NCI-H2196 treated with DMSO at 0.1 percent for 48 hours (cell line): Measurements from ENCODE around the gene PSMF1.
"Not testable (repeated sequence)": the region's sequence is repeated elsewhere in the genome, so short reads cannot be mapped to it uniquely, and the experiment has no call there.

Experiments used
- DNase-seq: peaks from one replicate; lab custom pipeline; 2025; ENCODE audit not compliant: unreplicated experiment; lab: John Stamatoyannopoulos, UW

PSMF1 gene

DNA sequence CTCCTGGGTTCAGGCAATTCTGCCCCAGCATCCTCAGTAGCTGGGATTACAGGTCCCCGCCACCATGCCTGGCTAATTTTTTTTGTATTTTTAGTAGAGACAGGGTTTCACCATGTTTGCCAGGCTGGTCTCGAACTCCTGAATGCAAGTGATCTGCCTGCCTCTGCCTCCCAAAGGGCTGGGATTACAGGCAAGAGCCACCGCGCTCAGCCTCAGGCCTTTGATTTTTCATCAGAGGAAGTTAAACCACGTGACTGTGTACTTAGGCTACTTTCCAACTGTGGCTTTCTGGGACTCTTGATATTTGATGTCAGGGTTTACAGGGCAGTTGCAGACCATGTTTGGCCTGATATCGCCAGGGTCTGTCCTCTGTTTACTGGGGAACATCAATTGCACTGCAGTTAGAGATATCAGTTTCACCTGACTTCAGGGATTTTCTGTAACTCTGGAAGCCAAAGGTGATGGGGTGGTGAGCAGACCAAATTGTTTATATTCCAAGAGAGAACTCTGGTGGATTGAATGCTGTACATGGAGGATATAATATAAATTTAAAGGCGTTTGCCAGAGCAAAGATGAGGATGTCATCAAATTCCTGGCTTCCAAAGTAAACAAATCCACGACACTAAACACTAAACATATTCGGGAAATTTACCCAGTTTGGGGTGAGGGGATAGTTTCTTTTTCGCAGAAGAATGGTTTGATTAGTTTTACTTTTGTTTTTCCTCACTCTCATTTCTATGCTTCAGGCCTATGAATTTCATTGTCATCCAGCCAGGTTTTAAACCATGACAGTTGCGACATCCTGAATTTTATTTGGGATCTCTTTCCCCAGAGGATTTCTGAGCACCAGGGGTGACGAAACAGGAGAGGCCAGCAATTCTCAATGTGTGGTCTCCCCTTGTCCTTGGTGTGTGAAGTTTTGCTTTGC lies 4.2 kb downstream of the PSMF1 start:
- peak; percentile 82 for DNase-seq

DNA sequence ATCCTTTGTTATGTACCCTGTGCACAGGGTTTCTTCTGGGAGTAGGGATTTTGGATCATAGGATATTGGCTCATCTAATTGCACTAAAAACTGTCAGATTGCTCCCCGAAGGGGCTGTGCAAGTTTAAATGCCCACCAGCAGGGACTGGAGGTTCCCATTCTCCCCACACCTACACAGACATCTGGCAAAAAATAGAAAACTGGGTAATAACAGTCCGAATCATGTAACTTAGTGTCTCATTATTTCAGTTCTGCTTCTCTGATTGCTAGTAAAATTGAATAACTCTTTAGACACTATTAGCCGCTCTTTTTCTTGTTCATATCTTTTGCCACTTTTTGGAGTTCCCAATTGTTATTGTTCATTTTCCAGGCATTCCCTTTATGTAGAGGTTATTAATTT lies 5.3 kb downstream of the PSMF1 start:
- DNase-seq: no peak

DNA sequence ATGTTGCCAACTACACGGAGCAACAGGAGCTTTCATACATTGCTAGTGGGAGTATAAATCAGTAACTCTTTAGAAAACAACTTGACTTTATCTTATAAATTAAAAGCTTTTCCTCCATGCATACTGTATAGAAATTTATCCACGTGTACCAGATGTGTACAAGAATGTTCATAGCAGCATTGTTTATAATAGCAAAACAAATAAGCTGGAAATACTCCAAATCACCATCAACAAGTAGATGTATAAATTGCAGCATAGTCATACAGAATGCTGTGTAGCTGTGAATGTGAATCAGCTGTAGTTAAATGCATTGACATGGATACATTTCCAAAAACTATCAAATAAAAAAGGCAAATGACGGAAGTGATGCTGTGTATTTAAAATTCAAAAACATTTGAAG lies 6.0 kb downstream of the PSMF1 start:
- DNase-seq: no peak

DNA sequence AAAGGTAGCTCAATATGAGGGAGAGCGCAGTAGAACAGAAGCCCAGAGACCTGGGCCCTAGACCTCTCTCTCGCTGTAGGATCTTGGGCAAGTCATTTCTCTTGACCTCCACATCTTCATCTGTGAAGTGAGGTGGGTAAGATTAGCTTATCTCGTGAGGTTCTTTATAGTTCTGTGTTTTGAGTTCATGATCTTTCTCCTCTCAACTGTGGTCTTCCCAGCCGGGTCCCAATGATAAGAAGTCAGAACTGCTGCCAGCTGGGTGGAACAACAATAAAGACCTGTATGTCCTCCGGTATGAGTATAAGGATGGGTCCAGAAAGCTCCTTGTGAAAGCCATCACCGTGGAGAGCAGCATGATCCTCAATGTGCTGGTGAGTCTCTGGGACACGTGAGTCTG lies 6.9 kb downstream of the PSMF1 start:
- no peak for DNase-seq

DNA sequence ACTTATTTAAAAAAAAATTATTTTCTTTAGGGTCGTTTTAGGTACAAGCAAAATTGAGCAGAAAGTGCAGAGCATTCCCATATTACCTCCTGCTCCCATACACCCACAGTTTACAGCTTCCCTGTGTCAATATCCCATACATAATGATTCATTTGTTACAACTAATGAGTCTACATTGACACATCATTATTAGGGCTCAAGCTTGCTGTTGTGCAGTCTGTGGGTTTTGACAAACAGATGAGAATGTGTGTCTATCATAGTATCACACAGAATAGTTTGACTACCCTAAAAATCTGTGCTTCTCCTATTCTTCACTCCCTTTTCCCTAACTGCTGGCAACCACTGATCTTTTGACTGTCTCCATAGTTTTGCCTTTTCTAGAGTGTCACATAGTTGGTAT lies 9.4 kb downstream of the PSMF1 start:
- DNase-seq: no peak

DNA sequence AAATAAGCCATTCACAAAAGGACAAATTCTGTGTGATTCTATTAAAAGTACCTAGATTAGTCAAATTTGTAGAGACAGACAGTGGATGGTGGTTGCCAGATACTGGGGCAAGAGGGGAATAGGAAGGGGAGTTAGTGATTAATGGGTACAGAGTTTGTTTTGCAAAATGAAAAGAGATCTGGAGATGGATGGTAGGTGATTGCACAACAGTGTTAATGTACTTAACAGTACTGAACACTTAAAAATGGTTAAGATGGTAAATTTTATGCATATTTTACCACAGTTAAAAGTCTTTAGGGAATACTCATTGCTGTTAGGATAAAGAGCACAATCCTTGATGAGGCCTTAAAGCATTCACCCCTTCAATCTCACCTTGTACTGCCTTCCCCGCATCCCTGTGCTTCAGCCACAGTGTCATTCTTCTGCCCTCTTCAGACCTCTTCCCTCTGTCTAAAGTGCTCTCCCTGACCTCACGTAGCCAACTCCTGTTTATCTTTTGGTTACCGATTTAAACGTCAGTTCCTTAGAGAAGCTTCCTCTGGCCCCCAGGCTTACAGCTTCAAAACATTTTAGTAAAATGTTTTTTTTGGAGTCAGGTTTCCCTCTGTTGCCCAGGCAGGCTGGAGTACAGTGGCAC lies 11.8 kb downstream of the PSMF1 start:
- DNase-seq: no peak

DNA sequence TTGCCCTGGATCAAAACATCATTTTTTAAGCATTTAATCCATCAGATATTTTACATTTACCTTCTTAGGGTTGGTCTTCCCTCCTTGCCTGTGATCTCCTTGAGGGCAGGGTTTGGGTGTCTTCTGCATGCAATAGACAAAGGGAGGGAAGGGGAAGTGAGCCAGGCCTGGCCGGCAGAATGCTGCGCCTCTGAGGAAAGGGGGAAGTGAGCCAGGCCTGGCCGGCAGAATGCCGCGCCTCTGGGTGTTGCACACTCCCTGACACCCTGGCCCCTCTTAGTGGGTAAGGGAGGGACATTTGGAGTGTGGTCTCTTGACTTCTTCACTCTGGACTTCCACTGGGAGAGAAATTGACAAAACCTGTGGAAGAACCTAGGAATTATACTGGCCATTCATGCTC lies 12.4 kb downstream of the PSMF1 start:
- DNase-seq: no peak

DNA sequence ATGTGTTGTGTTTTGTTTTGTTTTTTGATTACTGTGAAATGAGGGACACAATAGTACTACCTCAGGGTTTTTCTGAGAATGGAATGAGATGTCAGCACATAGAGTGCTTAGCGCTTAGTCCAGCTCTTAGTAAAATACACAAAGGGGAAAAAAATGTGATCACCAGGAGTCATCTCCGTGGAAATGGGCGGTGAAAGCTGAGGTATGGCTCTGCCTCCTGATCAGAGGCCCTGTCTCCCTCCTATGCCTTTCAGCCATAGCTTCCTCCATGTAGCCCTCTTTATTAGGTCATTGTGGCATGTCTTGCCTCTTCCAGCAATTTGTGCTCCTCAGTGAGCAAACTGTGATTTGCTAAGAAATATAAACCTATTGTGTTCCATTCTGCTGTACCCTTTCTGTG lies 13.0 kb downstream of the PSMF1 start:
- DNase-seq: no peak

DNA sequence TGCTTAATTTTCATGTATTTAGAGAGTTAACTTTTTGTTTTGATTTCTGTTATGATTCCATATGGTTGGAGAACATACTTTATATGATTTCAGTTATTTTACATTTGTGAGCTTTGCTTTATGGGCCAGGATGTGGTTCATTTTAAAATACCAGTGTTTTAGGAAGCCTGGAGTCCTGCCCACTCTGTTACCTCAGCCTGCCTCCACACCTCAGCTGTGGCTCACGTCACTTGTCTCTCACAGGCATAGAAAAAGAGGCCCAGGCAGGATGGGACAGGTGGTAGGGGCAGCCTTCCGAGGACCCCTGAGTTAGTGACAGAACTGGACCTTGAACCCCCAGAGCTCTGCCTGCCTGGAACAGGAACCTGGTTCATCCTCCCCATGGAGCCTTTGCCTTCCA lies 16.0 kb downstream of the PSMF1 start:
- DNase-seq: no peak

DNA sequence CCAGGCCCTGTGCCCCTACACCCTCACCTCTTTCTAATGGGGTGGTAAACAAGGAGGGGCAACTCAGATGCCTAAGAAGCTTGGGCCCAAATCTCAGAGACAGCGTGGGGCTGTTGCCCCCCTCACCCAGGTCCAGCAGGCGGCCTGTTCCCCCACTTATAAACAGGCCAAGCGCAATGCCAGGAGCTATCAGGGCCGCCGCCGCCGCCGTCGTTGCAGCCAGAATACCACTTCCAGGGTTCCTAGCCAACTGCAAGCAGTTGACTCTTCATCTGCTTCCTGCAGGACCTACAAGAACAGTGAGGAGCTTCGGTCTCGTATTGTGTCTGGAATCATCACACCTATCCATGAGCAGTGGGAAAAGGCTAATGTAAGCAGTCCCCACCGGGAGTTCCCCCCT lies 16.4 kb downstream of the PSMF1 start:
- DNase-seq: no peak

DNA sequence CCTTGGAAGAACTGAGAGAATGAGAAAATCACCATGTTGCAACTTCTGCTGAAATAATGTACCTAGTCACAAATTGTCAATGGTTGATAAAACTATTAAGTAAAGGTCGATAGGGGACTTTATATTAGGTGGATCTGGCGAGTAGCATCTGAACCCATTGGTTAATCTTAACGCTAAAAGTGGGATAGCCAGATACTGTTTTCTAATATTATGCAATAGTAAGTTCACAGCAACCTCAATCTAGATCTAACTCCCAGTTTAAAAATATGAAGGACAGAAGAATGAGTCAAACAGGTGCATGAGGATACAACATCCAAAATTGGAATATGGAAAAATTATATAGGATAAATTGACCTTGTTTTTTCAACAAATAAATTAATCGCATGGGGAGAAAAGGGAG lies 18.8 kb downstream of the PSMF1 start:
- DNase-seq: no peak

DNA sequence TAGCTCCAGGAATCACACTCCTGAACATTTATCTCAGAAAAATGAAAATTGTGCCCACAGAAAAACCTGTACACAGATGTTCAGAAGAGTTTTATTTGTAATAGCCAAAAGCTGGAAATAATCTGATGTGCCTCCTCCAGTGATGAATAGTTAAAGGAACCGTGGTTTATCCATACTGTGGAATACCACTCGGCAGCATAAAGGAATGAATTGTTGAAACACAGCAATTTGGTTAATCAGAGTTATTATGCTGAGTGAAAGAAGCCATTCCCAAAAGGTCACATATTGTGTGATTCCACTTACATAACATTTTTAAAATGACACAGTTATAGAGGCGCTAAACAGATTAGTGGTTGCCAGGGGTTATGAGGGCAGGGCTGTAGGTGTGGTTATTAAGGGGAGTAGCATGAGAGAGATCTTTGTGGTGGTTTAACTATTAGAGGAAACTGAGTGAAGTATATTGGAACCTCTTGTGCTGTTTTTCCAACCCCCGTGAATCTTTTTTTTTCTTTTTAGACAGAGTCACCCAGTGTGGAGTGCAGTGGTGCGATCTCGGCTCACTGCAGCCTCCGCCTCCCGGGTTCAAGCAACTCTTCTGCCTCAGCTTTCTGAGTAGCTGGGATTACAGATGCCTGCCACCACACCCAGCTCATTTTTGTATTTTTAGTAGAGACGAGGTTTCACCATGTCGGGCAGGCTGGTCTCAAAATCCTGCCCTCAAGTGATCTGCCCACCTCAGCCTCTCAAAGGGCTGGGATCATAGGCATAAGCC lies 26.2 kb downstream of the PSMF1 start:
- no peak for DNase-seq

DNA sequence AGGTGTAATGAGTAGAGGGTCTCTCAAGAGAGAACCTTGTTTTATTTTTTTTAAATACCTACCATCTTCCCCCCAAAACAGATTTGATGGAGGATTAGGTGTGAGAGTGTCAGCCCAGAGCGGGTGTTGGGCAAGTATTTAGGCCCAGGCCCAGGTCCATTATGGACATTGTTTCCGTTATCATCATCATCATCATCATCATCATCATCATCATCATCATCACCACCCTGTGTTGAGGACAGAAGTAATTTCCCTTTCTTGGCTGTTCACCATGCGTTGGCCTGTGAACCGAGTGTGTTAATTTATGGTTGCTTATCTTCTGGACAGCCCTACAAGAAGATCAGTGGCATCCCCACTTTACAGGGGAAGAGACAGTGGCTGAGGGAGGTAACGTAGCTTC lies 28.6 kb downstream of the PSMF1 start:
- no peak for DNase-seq

DNA sequence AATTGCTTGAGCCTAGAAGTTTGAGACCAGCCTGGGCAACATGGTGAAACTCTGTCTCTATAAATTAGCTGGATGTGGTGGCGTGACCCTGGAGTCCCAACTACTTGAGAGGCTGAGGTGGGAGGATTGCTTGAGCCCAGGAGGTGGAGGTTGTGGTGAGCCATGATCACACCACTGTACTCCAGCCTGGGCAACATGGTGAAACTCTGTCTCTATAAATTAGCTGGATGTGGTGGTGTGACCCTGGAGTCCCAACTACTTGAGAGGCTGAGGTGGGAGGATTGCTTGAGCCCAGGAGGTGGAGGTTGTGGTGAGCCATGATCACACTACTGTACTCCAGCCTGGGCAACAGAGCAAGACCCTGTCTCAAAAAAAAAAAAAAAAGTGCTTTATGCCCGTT lies 31.4 kb downstream of the PSMF1 start:
- not testable (repeated sequence) for DNase-seq

DNA sequence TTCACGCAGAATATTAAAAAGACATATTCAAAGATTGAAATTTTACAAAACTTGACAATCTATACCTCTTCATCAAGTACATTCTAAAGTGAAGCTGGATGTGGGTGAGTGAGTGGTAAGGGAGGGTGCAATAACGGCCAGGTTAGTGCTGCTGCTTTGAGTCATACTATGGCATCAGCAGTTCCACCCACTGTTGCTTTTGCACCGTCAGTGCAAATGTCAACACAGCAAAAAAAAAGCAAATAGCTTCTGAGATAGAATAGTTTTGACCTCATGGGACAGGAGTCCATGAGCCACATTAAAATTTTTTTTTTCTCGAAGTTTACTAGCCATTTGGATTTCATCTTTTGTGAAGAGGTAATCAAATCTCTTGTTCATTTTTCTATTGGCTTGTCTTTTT lies 31.8 kb downstream of the PSMF1 start:
- DNase-seq: no peak

DNA sequence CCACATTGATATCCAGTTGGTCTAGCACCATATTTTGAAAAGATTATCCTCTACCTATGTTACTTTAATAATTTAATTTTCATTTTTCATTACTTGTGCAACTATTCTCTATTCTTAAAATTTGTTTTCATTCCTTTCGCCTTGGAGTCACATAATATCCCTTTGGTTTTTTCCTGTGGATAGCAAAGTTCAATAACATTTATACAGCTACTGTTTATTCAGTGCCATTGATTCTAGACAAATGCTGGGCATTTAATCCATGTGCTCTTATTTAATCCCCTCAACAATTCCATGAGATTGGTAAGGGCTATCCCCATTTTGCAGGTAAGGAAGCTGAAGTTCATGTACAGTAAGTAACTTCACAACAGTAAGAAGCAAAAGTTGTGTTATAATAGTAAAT lies 32.6 kb downstream of the PSMF1 start:
- DNase-seq: no peak

DNA sequence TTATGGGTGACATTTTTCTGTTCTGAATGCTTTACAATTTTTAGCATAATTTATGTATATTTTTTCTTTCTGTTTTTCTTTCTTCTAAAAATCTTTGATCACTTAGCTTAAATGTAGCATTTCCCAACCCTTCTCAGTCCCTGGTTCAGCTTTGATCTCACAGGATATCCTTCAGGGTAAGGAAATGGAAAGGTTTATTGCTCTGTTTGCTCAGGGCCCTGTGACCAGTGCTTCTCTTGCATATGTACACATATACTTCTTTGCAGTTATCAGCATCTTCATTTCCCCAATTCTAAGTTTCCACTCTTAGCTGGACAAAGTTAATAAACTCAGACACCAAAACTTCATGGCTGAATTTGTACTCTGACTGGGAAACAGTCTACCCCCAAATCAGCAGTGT lies 35.8 kb downstream of the PSMF1 start:
- DNase-seq: no peak

DNA sequence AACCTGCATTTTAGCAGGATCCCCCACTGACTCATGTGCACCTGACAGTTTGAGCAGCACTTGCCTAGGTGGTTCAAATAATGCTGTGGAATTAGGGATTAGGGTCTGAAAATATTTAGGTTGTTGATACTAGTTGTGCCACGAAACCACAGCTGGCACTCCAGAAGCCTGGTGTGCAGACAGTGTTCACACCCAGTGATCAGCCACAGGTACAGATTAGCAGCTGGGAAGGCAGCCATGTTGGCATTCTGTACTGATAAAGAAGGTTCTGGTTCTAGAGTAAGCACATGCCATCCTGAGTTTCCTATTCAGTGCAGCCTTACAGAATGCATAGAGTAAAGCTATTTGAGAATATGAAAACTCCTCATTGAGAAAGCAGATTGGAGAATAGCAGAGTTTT lies 36.3 kb downstream of the PSMF1 start:
- no peak for DNase-seq

DNA sequence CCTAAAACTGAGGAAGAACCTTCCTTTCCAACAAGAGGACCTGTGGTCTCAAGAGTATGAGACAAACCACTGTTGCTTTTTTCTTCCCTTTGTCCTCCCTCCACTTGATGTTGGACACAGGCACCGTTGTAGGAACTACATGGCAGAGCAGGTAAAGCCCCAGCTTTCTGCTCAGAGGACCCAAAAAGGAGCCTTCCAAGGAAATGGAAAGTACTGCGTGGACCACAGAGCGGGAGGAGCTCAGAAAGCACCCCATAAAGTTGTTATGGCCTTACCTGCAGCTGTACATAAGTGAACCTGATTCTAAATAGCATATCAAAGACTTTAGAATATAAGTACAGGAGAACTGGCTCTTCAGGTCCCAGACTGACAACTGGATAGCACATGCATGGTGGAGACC lies 36.9 kb downstream of the PSMF1 start:
- no peak for DNase-seq

DNA sequence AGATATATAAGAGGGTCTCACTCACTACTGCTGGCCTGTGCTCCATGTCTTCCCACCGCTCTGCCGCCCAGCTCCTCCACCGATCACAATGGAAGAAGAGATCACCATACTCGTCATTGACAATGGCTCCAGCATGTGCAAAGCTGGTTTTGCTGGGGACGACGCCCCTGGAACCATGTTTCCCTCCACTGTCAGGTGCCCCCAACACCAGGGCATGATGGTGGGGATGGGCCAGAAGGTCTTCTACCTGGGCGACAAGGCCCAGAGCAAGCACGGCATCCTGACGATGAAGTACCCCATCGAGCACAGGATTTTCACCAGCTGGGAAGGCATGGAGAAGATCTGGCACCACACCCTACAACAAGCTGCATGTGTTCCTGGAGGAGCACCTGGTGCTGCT lies 42.1 kb downstream of the PSMF1 start:
- no peak for DNase-seq

DNA sequence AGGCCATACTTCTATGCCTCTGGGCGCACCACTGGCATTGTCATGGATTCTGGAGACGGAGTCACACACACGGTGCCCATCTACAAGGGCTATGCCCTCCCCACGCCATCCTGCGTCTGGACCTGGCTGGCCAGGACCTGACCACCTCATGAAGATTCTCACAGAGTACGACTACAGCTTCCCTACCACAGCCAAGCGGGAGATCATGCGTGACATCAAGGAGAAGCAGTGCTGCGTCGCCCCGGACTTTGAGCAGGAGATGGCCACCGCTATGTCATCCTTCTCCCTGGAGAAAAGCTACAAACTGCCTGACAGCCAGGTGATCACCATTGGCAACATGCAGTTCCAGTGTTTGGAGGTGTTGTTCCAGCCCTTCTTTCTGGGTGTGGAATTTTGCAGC lies 42.6 kb downstream of the PSMF1 start:
- no peak for DNase-seq

DNA sequence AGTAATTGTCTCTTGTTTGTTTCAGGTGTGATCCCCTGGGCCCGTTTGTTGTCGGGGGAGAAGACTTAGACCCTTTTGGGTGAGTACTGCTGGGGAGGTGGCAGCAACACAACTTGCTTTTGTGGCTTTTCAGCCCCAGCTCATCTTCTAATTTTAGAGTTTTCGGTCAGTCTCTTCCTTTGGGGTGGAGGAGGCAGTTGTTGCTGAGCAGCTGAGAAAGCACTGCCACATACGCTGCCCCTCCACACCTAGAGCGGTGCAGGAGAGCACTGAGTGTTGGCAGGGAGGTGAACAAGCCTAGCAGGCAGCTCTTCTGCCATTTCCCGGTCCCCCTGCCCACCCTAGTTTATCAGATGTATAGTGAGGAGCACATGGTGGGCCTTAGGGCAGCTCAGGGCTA lies 44.7 kb downstream of the PSMF1 start:
- DNase-seq: no peak
